Upper lobe of right lung (tissue), 1 donor: ENCODE measurements around the gene ARL10. TPM values are rescaled to one million over a fixed set of nuclear protein-coding genes. Genes with fewer than 3 reads are reported as not detected.
A peak's percentile ranks its signal among the peaks of the same experiment; 100 is the strongest.
"Not testable (repeated sequence)": the region's sequence is repeated elsewhere in the genome, so short reads cannot be mapped to it uniquely, and the experiment has no call there.

Source experiments
- ATAC-seq: fragments of 200-7000 bp; cut with Tn5 transposase; one replicate; pipeline ENCODE4 v1.9.1; 2020; ENCODE audit warnings: mild to moderate bottlenecking, moderate library complexity
- DNase-seq: peaks from one replicate; pipeline ENCODE4 v3.0.0-alpha.2; 2020
- H3K27ac ChIP-seq: fragments of 200-600 bp; one replicate; pipeline ENCODE4 v1.8.0; 2022
- H3K27me3 ChIP-seq: fragments of 200-600 bp; one replicate; pipeline ENCODE4 v1.8.0; 2022; ENCODE audit warnings: mild to moderate bottlenecking
- H3K36me3 ChIP-seq: fragments of 200-600 bp; one replicate; pipeline ENCODE4 v1.8.0; 2022
- H3K4me1 ChIP-seq: fragments of 200-600 bp; one replicate; pipeline ENCODE4 v1.8.0; 2022
- H3K4me3 ChIP-seq: fragments of 200-600 bp; one replicate; pipeline ENCODE4 v1.8.0; 2022; ENCODE audit warnings: mild to moderate bottlenecking
- H3K9me3 ChIP-seq: fragments of 200-600 bp; one replicate; pipeline ENCODE4 v1.8.0; 2022
- intact Hi-C: fragments of 100-400 bp; cut with DNase I; formaldehyde crosslinking; loops from one replicate; pipeline ENCODE4 v1.11.0; 2022
- total RNA-seq: library from RNA; stranded (reverse); fragmentation: NEBNext Ultra II Directional; extraction: Animal tissue kit (Norgen Biotek cat#: 25700); gene quantifications from one replicate; pipeline ENCODE4 v1.2.1, GENCODE V29; 2021
- TF ChIP-seq, protein P1 (sequence below): fragments of 200-600 bp; IDR thresholded peaks from one replicate; pipeline ENCODE4 v1.8.0; 2022; ENCODE audit warnings: antibody characterized with exemption
- donor health status: DM: no; HTN: yes; CAD: no; lungs with severe emphysema.

ARL10 gene
- total RNA-seq, 1 donor from 2014 or later: 7.9 TPM

- TF ChIP-seq, protein P1, sequence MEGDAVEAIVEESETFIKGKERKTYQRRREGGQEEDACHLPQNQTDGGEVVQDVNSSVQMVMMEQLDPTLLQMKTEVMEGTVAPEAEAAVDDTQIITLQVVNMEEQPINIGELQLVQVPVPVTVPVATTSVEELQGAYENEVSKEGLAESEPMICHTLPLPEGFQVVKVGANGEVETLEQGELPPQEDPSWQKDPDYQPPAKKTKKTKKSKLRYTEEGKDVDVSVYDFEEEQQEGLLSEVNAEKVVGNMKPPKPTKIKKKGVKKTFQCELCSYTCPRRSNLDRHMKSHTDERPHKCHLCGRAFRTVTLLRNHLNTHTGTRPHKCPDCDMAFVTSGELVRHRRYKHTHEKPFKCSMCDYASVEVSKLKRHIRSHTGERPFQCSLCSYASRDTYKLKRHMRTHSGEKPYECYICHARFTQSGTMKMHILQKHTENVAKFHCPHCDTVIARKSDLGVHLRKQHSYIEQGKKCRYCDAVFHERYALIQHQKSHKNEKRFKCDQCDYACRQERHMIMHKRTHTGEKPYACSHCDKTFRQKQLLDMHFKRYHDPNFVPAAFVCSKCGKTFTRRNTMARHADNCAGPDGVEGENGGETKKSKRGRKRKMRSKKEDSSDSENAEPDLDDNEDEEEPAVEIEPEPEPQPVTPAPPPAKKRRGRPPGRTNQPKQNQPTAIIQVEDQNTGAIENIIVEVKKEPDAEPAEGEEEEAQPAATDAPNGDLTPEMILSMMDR: no peak
- Histone ChIP-seq H3K9me3 (no peaks in the 10 kb centered on the region), H3K36me3 (peaks cover 45% of the 10 kb centered on the region), H3K27ac (no peak overlapping the region), H3K27me3 (no peaks in the 10 kb centered on the region), H3K4me3 (no peak overlapping the region), H3K4me1 (no peaks in the 10 kb centered on the region)
- intact Hi-C loops: no loop called here
- ATAC-seq (no peak), DNase-seq (peak; percentile 25)
Measured at GRCh38 chr5:176406436-176407052, 41.3 kb downstream of the ARL10 start.

DNA sequence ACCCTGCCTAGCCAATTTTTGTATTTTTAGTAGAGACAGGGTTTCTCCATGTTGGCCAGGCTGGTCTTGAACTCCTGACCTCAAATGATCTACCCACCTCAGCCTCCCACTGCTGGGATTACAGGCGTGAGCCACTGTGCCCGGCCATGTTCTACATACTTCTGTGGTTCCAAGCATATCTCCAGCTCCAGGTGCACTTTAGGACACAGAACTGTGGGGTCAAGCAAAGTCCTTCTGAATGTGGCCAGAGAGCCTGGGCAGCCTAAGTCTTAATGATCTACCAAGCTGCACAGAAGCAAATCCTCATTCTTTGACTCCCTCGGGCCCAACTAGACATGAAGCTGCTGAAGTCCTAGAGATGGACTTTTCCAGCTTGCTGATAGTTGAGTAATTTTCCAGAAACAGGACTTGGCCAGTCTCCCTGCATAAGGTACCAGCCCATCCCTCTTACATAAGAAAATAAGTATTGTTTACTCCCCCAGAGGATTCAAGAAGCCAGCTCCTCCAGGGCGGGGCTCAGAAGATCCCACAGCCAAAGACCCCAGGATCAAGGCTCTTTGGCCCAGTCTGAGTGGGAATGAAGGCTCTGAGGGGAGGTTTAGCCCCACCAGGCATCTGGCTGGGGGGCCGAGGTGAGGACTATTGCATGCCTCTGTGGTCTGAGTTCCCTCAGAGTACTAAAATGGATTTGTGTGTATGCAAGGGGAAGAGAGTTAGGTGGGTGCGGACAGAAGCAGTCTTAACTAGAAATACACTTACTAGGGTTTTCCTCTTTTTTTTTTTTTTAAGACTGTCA is 42.4 kb downstream of the ARL10 start:
- Histone ChIP-seq H3K27ac (no peak overlapping the region), H3K9me3 (no peaks in the 10 kb centered on the region), H3K4me3 (no peak overlapping the region), H3K4me1 (no peaks in the 10 kb centered on the region), H3K36me3 (peaks cover 45% of the 10 kb centered on the region), H3K27me3 (no peaks in the 10 kb centered on the region)
- DNase-seq (peak; percentile 22), ATAC-seq (no peak)
- intact Hi-C loops: no loop called here
- TF ChIP-seq, protein P1: no peak

GRCh38 chr5:176408252-176408573 is 42.9 kb downstream of the ARL10 start:
- DNase-seq: peak; percentile 6
- ATAC-seq, H3K4me3 ChIP-seq, H3K9me3 ChIP-seq, intact Hi-C loops, H3K27ac ChIP-seq, H3K4me1 ChIP-seq, H3K27me3 ChIP-seq: not testable (repeated sequence)
- H3K36me3 ChIP-seq: peaks cover 45% of the 10 kb centered on the region

DNA sequence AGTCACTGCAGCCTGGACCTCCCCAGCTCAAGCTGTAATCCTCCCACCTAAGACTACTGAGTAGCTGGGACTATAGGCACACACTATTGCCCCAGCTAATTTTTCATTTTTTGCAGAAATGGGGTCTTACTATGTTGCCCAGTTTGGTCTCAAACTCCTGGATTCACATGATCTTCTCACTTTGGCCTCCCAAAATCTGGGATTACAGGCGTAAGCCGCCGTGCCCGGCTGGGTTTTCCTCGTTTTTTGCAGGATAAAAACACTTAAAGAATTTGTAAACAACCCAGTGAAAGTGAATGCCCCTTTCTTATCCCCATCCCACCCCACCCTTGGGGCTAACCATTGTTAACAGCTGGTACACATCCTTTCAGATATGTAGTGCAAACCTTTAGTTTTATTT is 43.3 kb downstream of the ARL10 start:
- peak; percentile 2 for DNase-seq
- TF ChIP-seq, protein P1: no peak
- Histone ChIP-seq H3K9me3 (no peaks in the 10 kb centered on the region), H3K27ac (no peak overlapping the region), H3K36me3 (peaks cover 45% of the 10 kb centered on the region), H3K4me3 (no peak overlapping the region), H3K27me3 (no peaks in the 10 kb centered on the region), H3K4me1 (peaks cover 6% of the 10 kb centered on the region)
- intact Hi-C loops: no loop called here
- no peak for ATAC-seq

- H3K36me3 ChIP-seq: peaks cover 45% of the 10 kb centered on the region
- no peak overlapping the region for H3K27ac ChIP-seq
- no peaks in the 10 kb centered on the region for H3K27me3 ChIP-seq
- no peaks in the 10 kb centered on the region for H3K9me3 ChIP-seq
- ATAC-seq (no peak), DNase-seq (no peak)
- no peak overlapping the region for H3K4me3 ChIP-seq
- H3K4me1 ChIP-seq: peaks cover 18% of the 10 kb centered on the region
- intact Hi-C loops: no loop called here
- TF ChIP-seq, protein P1: no peak
Measured at GRCh38 chr5:176409765-176410164, 44.5 kb downstream of the ARL10 start.

DNA sequence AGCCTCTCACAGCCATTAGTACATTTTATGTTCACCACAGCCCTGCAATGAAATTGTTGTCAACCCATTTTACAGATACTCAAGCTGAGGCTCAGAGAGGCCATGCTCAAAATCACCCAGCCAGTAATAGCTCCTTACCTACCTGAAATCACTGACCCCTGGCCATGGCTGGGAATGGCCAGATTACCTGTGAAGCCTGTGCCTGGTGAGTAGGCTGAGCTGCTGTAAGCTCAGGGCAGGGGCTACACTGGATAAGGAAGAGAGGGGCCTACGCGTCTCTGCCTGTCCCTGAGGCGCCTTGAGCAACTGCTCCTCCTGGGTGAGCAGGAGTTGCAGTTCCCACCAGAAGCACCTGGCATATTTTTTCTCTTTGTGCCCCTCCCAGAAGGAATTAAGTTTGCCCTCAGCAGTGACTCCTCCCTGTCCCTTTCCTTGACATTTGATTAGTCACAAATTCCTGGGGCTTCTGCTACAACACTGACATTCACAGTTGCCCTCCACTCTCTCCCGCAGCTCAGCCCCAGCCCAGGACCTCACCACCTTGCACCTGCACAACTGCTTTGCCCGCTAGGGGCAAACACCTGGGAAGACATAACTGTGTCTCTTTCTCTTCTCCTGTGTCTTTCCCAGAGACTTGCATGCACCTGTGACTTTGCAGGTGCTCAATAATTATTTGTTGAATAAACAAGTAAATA is 45.3 kb downstream of the ARL10 start:
- Histone ChIP-seq H3K4me1 (peaks cover 26% of the 10 kb centered on the region), H3K36me3 (peaks cover 42% of the 10 kb centered on the region), H3K4me3 (no peak overlapping the region), H3K9me3 (no peaks in the 10 kb centered on the region), H3K27me3 (no peaks in the 10 kb centered on the region), H3K27ac (no peak overlapping the region)
- no peak for ATAC-seq
- DNase-seq: peak; percentile 21
- TF ChIP-seq, protein P1: no peak
- intact Hi-C loops: no loop called here
